Activated CD8-positive, alpha-beta T cell treated with anti-CD3 and anti-CD28 coated beads for 36 hours (primary cell): Measurements from ENCODE around the gene LHX4. TPM values are rescaled to one million over a fixed set of nuclear protein-coding genes. Genes with fewer than 3 reads are reported as not detected.

Experiments used
- ATAC-seq: fragments of 200-7000 bp; cut with Tn5 transposase; one replicate; pipeline ENCODE4 v1.10.0; 2021; ENCODE audit warnings: mild to moderate bottlenecking, moderate library complexity
- CTCF ChIA-PET: fragments of 350-600 bp; sonication (Branson Sonifier 250); formaldehyde crosslinking; loops from one replicate; lab custom pipeline; 2021; ENCODE audit warnings: antibody characterized with exemption; lab: Charles Lee
- POLR2A ChIA-PET: fragments of 350-600 bp; sonication (Branson Sonifier 250); formaldehyde crosslinking; loops from one replicate; lab custom pipeline; 2021; ENCODE audit warnings: antibody characterized with exemption; lab: Charles Lee
- DNase-seq: peaks from one replicate; pipeline ENCODE4 v3.0.0-alpha.2; 2020
- H3K27ac Mint-ChIP-seq: one replicate; pipeline ENCODE4 v1.8.0; 2021; ENCODE audit warnings: mild to moderate bottlenecking, mixed read lengths
- H3K27me3 Mint-ChIP-seq: one replicate; pipeline ENCODE4 v1.8.0; 2021; ENCODE audit warnings: mixed read lengths
- H3K36me3 Mint-ChIP-seq: one replicate; pipeline ENCODE4 v1.8.0; 2021; ENCODE audit warnings: low read depth, mixed read lengths
- H3K4me1 Mint-ChIP-seq: one replicate; pipeline ENCODE4 v1.8.0; 2021; ENCODE audit warnings: low read depth, mixed read lengths
- H3K4me3 Mint-ChIP-seq: one replicate; pipeline ENCODE4 v1.8.0; 2021; ENCODE audit warnings: mild to moderate bottlenecking, moderate library complexity, mixed read lengths
- H3K9me3 Mint-ChIP-seq: one replicate; pipeline ENCODE4 v1.8.0; 2021; ENCODE audit warnings: mixed read lengths
- CTCF ChIP-seq: fragments of 200-600 bp; IDR thresholded peaks from one replicate; pipeline ENCODE4 v1.8.0; 2022; ENCODE audit warnings: antibody characterized with exemption, mild to moderate bottlenecking
- intact Hi-C: fragments of 100-400 bp; cut with micrococcal nuclease; formaldehyde crosslinking; loops from one replicate; pipeline ENCODE4 v1.10.0; 2022
- total RNA-seq, 2 experiments: library from RNA; stranded (reverse); gene quantifications; one replicate each; pipeline ENCODE4 v1.2.3, GENCODE V29; 2021

Gene LHX4
- total RNA-seq, 2 experiments from 2014 or later = not detected

DNA sequence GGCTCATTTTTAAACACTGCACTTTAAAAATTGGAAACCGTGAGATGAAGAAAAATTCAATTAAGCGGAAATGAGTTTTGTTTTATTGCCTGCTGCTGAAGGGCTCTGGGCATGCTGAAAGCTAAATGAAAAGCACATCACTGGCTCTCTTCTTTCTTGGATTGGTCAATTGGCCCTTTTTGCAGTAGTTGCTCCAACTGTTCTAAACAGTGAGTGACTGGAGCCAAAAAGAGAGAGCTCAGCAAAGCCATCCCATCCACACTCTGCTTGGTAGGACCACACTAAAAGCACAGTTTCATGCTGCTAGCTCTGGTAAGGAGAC is 48.1 kb downstream of the LHX4 start:
- intact Hi-C loops = no loop called here
- DNase-seq = no peak
- H3K9me3 Mint-ChIP-seq = no peaks in the 10 kb centered on the region
- no peak overlapping the region for H3K4me3 Mint-ChIP-seq
- no peak for ATAC-seq
- CTCF ChIA-PET = interaction anchor here (1.8 to 1.9 kb wide), 2 partner anchors 25 to 200 kb away, joined by 5 to 7 read pairs; no protein-coding TSS in a partner anchor
- peaks cover 21% of the 10 kb centered on the region for H3K36me3 Mint-ChIP-seq
- H3K27ac Mint-ChIP-seq = no peak overlapping the region
- H3K4me1 Mint-ChIP-seq = no peaks in the 10 kb centered on the region
- no peaks in the 10 kb centered on the region for H3K27me3 Mint-ChIP-seq
- POLR2A ChIA-PET = no interaction called here
- TF ChIP-seq CTCF = no peak

- CTCF ChIA-PET = interaction anchor here (1.8 kb wide), 1 partner anchor 199 kb away, joined by 5 read pairs; no protein-coding TSS in a partner anchor
- no peaks in the 10 kb centered on the region for H3K4me1 Mint-ChIP-seq
- peaks cover 22% of the 10 kb centered on the region for H3K36me3 Mint-ChIP-seq
- ATAC-seq = no peak
- H3K4me3 Mint-ChIP-seq = no peak overlapping the region
- POLR2A ChIA-PET = no interaction called here
- intact Hi-C loops = no loop called here
- H3K9me3 Mint-ChIP-seq = no peaks in the 10 kb centered on the region
- TF ChIP-seq CTCF = no peak
- no peaks in the 10 kb centered on the region for H3K27me3 Mint-ChIP-seq
- no peak for DNase-seq
- H3K27ac Mint-ChIP-seq = no peak overlapping the region
These were observed 48.7 kb downstream of the LHX4 start for GRCh38 chr1:180278596-180279395.

DNA sequence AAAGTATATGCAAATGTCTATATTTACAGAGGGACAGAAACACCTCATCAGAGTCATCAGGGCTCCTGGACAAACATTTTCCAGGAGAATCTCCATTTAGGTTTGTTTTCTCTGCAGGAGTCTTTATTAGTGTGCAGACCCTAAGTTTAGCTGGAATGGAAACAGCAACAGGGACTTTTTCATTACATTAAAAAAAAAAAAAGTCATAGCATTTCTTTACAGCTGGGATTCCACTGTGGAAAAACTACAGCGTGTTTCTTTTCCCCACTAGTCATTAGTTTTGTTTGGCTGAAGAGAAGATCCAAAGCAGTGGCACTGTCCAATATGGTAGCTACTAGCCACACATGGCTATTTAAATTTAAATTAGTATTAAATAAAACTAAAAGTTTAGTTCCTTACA is 49.6 kb downstream of the LHX4 start:
- no peaks in the 10 kb centered on the region for H3K9me3 Mint-ChIP-seq
- TF ChIP-seq CTCF = no peak
- H3K36me3 Mint-ChIP-seq = peaks cover 23% of the 10 kb centered on the region
- no peak for DNase-seq
- H3K27me3 Mint-ChIP-seq = no peaks in the 10 kb centered on the region
- H3K4me1 Mint-ChIP-seq = no peaks in the 10 kb centered on the region
- intact Hi-C loops = no loop called here
- ChIA-PET POLR2A (interaction anchor here (0.6 kb wide), 1 partner anchor 701 kb away, joined by 6 read pairs; no protein-coding TSS in a partner anchor), CTCF (no interaction called here)
- no peak for ATAC-seq
- no peak overlapping the region for H3K4me3 Mint-ChIP-seq
- no peak overlapping the region for H3K27ac Mint-ChIP-seq

- DNase-seq (no peak), ATAC-seq (no peak)
- no peak overlapping the region for H3K4me3 Mint-ChIP-seq
- H3K4me1 Mint-ChIP-seq = no peaks in the 10 kb centered on the region
- no peaks in the 10 kb centered on the region for H3K9me3 Mint-ChIP-seq
- H3K36me3 Mint-ChIP-seq = peaks cover 22% of the 10 kb centered on the region
- H3K27ac Mint-ChIP-seq = no peak overlapping the region
- no peak for TF ChIP-seq CTCF
- intact Hi-C loops = no loop called here
- no peaks in the 10 kb centered on the region for H3K27me3 Mint-ChIP-seq
- ChIA-PET CTCF (no interaction called here), POLR2A (no interaction called here)
These were observed 50.6 kb downstream of the LHX4 start for GRCh38 chr1:180280617-180281016.

DNA sequence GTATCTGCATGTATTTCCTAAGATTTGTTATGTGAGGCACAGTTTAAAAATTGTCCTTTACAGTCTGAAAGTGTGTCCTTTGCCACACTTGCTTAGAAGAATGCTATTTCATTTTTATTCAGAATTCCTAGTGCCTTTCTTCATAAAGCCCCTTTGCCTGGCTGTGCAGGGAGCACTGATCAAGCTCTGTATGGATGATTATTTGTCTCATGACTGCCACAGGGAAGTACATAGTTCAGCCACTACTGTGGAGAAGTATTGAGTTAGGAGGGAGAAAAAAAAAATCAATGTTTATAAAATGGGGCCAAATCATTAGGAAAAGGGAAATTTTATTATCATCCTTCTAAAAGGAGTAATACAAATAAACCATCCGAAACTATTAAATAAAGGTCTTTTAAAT is 51.4 kb downstream of the LHX4 start:
- no peak for DNase-seq
- intact Hi-C loops = no loop called here
- no peak for TF ChIP-seq CTCF
- Mint-ChIP-seq H3K9me3 (no peaks in the 10 kb centered on the region), H3K36me3 (peaks cover 23% of the 10 kb centered on the region), H3K27ac (no peak overlapping the region), H3K4me3 (no peak overlapping the region), H3K27me3 (no peaks in the 10 kb centered on the region), H3K4me1 (no peaks in the 10 kb centered on the region)
- ATAC-seq = no peak
- CTCF ChIA-PET = no interaction called here
- POLR2A ChIA-PET = no interaction called here
